MM.1S (cell line): ENCODE measurements around the gene WDFY4.

Experiments
- DNase-seq: peaks from one replicate; pipeline ENCODE4 v3.0.0-alpha.2; 2015
- H2AFZ ChIP-seq: fragments of 300-600 bp; sonication (generic); 2 replicates; pipeline ENCODE4 v1.6.0; 2016; ENCODE audit warnings: antibody characterized with exemption, low read length
- H3F3A ChIP-seq: fragments of 300-600 bp; sonication (generic); 2 replicates; pipeline ENCODE4 v1.6.1; 2016; ENCODE audit warnings: mild to moderate bottlenecking, antibody characterized with exemption, low read length, moderate library complexity, mixed read lengths; ENCODE audit not compliant: insufficient read depth
- H3K27ac ChIP-seq: fragments of 300-600 bp; sonication (generic); 2 replicates; pipeline ENCODE4 v1.5.1; 2016; ENCODE audit warnings: mild to moderate bottlenecking, low read length
- H3K27me3 ChIP-seq: fragments of 300-600 bp; sonication (generic); replicated peaks from 2 replicates; pipeline ENCODE4 v1.6.0; 2016; ENCODE audit warnings: low read length; ENCODE audit not compliant: insufficient read depth
- H3K36me3 ChIP-seq: fragments of 300-600 bp; sonication (generic); replicated peaks from 2 replicates; pipeline ENCODE4 v1.6.1; 2016; ENCODE audit warnings: mild to moderate bottlenecking, low read length, mixed read lengths; ENCODE audit not compliant: insufficient read depth
- H3K4me1 ChIP-seq: fragments of 300-600 bp; sonication (generic); 2 replicates; pipeline ENCODE4 v1.6.1; 2016; ENCODE audit warnings: low read length, mixed read lengths
- H3K4me2 ChIP-seq: fragments of 300-600 bp; sonication (generic); 2 replicates; pipeline ENCODE4 v1.6.0; 2016; ENCODE audit warnings: low read depth, low read length
- H3K4me3 ChIP-seq: fragments of 300-600 bp; sonication (generic); 2 replicates; pipeline ENCODE4 v1.5.1; 2016; ENCODE audit warnings: low read length, mixed read lengths
- H3K79me2 ChIP-seq: fragments of 300-600 bp; sonication (generic); 2 replicates; pipeline ENCODE4 v1.6.1; 2016; ENCODE audit warnings: mixed run types, low read length, mixed read lengths
- H3K9ac ChIP-seq: fragments of 300-600 bp; sonication (generic); 2 replicates; pipeline ENCODE4 v1.6.1; 2016; ENCODE audit warnings: low read length, mixed read lengths
- H3K9me2 ChIP-seq: fragments of 300-600 bp; sonication (generic); replicated peaks from 2 replicates; pipeline ENCODE4 v1.6.1; 2016; ENCODE audit warnings: mild to moderate bottlenecking, low read length, mixed read lengths; ENCODE audit not compliant: insufficient read depth
- H3K9me3 ChIP-seq: fragments of 300-600 bp; sonication (generic); replicated peaks from 2 replicates; pipeline ENCODE4 v1.6.1; 2016; ENCODE audit warnings: mild to moderate bottlenecking, low read length, mixed read lengths; ENCODE audit not compliant: insufficient read depth
- H4K20me1 ChIP-seq: fragments of 300-600 bp; sonication (generic); 2 replicates; pipeline ENCODE4 v1.6.1; 2016; ENCODE audit warnings: mild to moderate bottlenecking, low read length, moderate library complexity, mixed read lengths; ENCODE audit not compliant: insufficient read depth
- EZH2 ChIP-seq: fragments of 300-600 bp; sonication (generic); optimal IDR thresholded peaks from 2 replicates; pipeline ENCODE3; 2017; ENCODE audit warnings: low read depth, mild to moderate bottlenecking, antibody characterized with exemption, low read length, mixed read lengths
- EZH2phosphoT487 ChIP-seq: fragments of 300-600 bp; sonication (generic); IDR thresholded peaks from 2 replicates; pipeline ENCODE4 v1.6.1; 2018; ENCODE audit warnings: antibody characterized with exemption, low read length
- TF ChIP-seq, protein P1 (sequence below): fragments of 300-600 bp; sonication (generic); IDR thresholded peaks from 2 replicates; pipeline ENCODE4 v1.5.1; 2016; ENCODE audit warnings: antibody characterized with exemption, low read length, mixed read lengths

The WDFY4 gene

DNA sequence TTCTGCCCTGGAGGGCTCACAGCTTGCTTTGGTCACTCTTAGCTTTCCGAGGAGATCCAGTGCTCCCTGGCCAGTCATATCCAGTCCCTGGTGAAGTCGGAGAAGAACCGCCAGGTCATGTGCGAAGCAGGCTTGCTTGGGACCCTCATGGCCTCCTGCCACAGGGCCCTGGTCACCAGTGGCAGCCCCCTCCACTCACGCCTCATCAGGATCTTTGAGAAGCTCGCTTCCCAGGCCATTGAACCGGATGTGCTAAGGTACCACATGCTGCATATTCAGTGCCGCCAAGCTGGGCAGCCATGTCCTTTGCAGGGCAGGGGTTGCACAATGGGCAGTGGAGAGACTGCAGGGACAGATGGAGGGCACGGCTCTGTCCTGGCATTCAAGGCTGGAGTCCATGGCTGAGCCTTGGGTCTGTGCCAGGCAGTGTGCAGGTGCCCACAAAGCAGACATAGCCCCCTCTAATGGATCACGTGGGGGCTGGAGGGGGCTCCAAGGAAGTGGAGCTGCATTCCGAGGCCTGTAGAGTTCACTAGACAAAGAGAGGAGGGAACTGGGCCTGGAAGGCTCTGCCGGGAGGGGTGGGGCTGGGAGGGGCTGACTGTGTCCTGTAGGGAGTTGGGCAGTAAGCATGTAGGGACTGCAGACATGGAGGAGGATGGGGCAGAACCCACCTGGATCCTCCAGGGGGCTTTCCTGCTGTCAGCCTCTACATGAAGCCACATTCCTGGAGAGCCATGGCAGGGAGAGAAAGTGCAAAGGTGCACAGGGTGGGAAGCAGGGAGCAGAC is 89.9 kb downstream of the WDFY4 start:
- no peaks in the 10 kb centered on the region for H3K9me3 ChIP-seq
- no peak overlapping the region for H2AFZ ChIP-seq
- H3K4me3 ChIP-seq = no peak overlapping the region
- H3K36me3 ChIP-seq = no peaks in the 10 kb centered on the region
- DNase-seq = no peak
- no peaks in the 10 kb centered on the region for H3K27me3 ChIP-seq
- no peak overlapping the region for H3K4me2 ChIP-seq
- H4K20me1 ChIP-seq = no peaks in the 10 kb centered on the region
- no peaks in the 10 kb centered on the region for H3K9me2 ChIP-seq
- H3K79me2 ChIP-seq = no peaks in the 10 kb centered on the region
- no peak overlapping the region for H3K9ac ChIP-seq
- TF ChIP-seq EZH2 = no peak
- TF ChIP-seq, protein P1, sequence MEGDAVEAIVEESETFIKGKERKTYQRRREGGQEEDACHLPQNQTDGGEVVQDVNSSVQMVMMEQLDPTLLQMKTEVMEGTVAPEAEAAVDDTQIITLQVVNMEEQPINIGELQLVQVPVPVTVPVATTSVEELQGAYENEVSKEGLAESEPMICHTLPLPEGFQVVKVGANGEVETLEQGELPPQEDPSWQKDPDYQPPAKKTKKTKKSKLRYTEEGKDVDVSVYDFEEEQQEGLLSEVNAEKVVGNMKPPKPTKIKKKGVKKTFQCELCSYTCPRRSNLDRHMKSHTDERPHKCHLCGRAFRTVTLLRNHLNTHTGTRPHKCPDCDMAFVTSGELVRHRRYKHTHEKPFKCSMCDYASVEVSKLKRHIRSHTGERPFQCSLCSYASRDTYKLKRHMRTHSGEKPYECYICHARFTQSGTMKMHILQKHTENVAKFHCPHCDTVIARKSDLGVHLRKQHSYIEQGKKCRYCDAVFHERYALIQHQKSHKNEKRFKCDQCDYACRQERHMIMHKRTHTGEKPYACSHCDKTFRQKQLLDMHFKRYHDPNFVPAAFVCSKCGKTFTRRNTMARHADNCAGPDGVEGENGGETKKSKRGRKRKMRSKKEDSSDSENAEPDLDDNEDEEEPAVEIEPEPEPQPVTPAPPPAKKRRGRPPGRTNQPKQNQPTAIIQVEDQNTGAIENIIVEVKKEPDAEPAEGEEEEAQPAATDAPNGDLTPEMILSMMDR = no peak
- TF ChIP-seq EZH2phosphoT487 = no peak
- H3F3A ChIP-seq = no peaks in the 10 kb centered on the region
- no peaks in the 10 kb centered on the region for H3K4me1 ChIP-seq
- no peak overlapping the region for H3K27ac ChIP-seq

DNA sequence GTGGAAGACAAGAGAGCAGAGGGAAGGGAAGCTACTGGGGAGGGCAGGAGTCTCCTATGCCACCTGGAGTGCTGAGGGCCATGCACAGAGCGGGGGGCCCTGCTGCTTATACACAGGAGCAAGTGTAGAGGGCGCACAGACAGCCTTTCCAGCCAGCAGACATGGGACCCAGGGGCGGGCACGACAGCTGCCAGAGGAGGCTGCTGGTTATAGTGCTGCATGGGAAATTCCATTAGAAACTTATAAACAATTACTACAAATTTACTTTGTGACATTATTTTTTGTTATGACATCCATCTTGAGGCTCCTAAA is 90.5 kb downstream of the WDFY4 start:
- Histone ChIP-seq H3K9ac (no peak overlapping the region), H3K9me3 (no peaks in the 10 kb centered on the region), H3K79me2 (no peaks in the 10 kb centered on the region), H3K9me2 (no peaks in the 10 kb centered on the region), H3F3A (no peaks in the 10 kb centered on the region), H2AFZ (no peak overlapping the region), H3K27me3 (no peaks in the 10 kb centered on the region), H3K4me3 (no peak overlapping the region), H3K4me2 (no peak overlapping the region), H4K20me1 (no peaks in the 10 kb centered on the region), H3K27ac (no peak overlapping the region), H3K36me3 (no peaks in the 10 kb centered on the region), H3K4me1 (no peaks in the 10 kb centered on the region)
- DNase-seq = no peak
- TF ChIP-seq EZH2 = no peak
- no peak for TF ChIP-seq EZH2phosphoT487
- TF ChIP-seq, protein P1 = no peak

DNA sequence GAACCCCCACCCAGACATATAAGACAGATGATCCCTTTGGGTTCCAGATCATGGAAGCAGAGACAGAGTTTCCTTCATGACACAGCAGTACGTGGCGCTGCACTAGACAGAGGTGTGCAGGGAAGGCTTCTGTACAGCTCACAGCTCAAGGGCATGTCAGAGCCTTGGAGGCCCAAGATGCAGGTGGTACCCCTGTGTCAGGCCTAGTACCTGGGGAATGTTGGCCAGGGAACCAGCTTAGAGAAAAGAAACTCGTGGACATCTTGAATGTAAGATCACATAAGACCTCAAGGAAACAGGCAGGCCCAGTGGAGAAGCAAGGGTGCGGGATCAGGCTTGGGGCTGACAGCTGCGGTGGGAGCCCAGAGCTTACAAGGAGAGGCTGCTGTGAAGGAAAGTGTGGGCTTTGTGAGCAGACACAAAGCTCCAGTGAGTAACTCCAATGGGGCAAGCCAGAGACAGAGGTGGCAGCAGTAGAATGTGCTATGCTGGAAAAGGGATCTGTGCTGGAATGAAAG is 91.4 kb downstream of the WDFY4 start:
- H3K9ac ChIP-seq = no peak overlapping the region
- H3K9me3 ChIP-seq = no peaks in the 10 kb centered on the region
- no peaks in the 10 kb centered on the region for H3K9me2 ChIP-seq
- TF ChIP-seq EZH2 (no peak), EZH2phosphoT487 (no peak)
- TF ChIP-seq, protein P1 = no peak
- no peaks in the 10 kb centered on the region for H3F3A ChIP-seq
- H4K20me1 ChIP-seq = no peaks in the 10 kb centered on the region
- H3K4me3 ChIP-seq = no peak overlapping the region
- no peak overlapping the region for H3K27ac ChIP-seq
- no peak overlapping the region for H3K4me2 ChIP-seq
- no peak for DNase-seq
- H2AFZ ChIP-seq = no peak overlapping the region
- H3K4me1 ChIP-seq = no peaks in the 10 kb centered on the region
- no peaks in the 10 kb centered on the region for H3K27me3 ChIP-seq
- no peaks in the 10 kb centered on the region for H3K36me3 ChIP-seq
- H3K79me2 ChIP-seq = no peaks in the 10 kb centered on the region
